Measurements from ENCODE around the gene KRTAP16-1. TPM values are rescaled to one million over a fixed set of nuclear protein-coding genes. Genes with fewer than 3 reads are reported as not detected.

KRTAP16-1 gene
- polyA plus RNA-seq, 1 donor (not counting 4 experiments of a cell fraction or from before 2014, with no cell fraction given) = not detected

DNA sequence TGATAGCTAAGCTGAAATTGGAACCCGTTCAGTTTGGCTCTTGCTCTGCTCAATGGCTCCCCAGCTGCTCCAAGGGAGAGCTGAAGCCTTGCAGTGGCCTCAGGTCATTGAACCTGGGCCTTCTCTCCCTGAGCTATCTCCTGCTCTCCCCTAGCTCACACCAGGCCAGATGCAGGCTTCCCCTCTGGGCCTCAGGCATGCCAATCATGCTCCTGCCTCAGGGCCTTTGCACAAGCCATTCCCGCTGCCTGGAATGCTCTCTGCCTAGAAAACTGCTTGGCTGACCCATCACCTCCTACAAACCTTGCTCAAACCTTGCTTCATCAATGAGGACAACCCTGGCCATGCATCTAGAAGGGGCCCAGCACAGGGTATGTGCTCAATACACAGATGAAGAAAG, 23.1 kb upstream of the KRTAP16-1 start:
- FAIRE-seq (no peak), DNase-seq (ENCODE audit: low read depth, low spot score) (no peak)
- H3K9me3 ChIP-seq (ENCODE audit: control insufficient read depth, low read depth, low read length) = no peaks in the 10 kb centered on the region
- no peaks in the 10 kb centered on the region for H3K79me2 ChIP-seq (ENCODE audit: control insufficient read depth, insufficient read depth, low read length)
- no peaks in the 10 kb centered on the region for H4K20me1 ChIP-seq (ENCODE audit: control insufficient read depth, extremely low read depth, insufficient read depth, low read length)
- no peaks in the 10 kb centered on the region for H3K36me3 ChIP-seq (ENCODE audit: control insufficient read depth in 2 of 2, extremely low read depth in 1 of 2, insufficient read depth in 2 of 2, low read length in 2 of 2)
- TF ChIP-seq, protein P1, sequence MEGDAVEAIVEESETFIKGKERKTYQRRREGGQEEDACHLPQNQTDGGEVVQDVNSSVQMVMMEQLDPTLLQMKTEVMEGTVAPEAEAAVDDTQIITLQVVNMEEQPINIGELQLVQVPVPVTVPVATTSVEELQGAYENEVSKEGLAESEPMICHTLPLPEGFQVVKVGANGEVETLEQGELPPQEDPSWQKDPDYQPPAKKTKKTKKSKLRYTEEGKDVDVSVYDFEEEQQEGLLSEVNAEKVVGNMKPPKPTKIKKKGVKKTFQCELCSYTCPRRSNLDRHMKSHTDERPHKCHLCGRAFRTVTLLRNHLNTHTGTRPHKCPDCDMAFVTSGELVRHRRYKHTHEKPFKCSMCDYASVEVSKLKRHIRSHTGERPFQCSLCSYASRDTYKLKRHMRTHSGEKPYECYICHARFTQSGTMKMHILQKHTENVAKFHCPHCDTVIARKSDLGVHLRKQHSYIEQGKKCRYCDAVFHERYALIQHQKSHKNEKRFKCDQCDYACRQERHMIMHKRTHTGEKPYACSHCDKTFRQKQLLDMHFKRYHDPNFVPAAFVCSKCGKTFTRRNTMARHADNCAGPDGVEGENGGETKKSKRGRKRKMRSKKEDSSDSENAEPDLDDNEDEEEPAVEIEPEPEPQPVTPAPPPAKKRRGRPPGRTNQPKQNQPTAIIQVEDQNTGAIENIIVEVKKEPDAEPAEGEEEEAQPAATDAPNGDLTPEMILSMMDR (optimal IDR thresholded peaks at IDR 0.05 in 1 of 3, IDR thresholded peaks at IDR 0.05 in 1 of 3, conservative IDR thresholded peaks at IDR 0.05 in 1 of 3; ENCODE audit: extremely low read depth in 1 of 3, insufficient read depth in 2 of 3, low read length in 3 of 3) = no peak
- TF ChIP-seq EZH2 (IDR thresholded peaks at IDR 0.05; ENCODE audit: low read length) = no peak
- no peak overlapping the region for H2AFZ ChIP-seq (ENCODE audit: control insufficient read depth, low read length)
- H3K27me3 ChIP-seq (ENCODE audit: control insufficient read depth, extremely low read depth, insufficient read depth, low read length) = no peaks in the 10 kb centered on the region
- H3K9ac ChIP-seq (ENCODE audit: control insufficient read depth, extremely low read depth, insufficient read depth, low read length) = no peak overlapping the region
- H3K9me1 ChIP-seq (ENCODE audit: control insufficient read depth, extremely low read depth, insufficient read depth, low read length) = no peaks in the 10 kb centered on the region
- dilution Hi-C loops (cut with MboI; ENCODE audit: extremely low pct_ligation_motif_present, low sequenced_read_pairs) = no loop called here
- H3K4me3 ChIP-seq (ENCODE audit: control insufficient read depth in 2 of 3, extremely low read depth in 1 of 3, insufficient read depth in 2 of 3, low read depth in 1 of 3, low read length in 3 of 3) = no peak overlapping the region
- H3K4me1 ChIP-seq (ENCODE audit: control insufficient read depth, extremely low read depth, insufficient read depth, low read length) = no peaks in the 10 kb centered on the region
- no peak overlapping the region for H3K4me2 ChIP-seq (ENCODE audit: control insufficient read depth, extremely low read depth, insufficient read depth, low read depth, low read length)
- no peak overlapping the region for H3K27ac ChIP-seq (ENCODE audit: control insufficient read depth, insufficient read depth, low read length)

DNA sequence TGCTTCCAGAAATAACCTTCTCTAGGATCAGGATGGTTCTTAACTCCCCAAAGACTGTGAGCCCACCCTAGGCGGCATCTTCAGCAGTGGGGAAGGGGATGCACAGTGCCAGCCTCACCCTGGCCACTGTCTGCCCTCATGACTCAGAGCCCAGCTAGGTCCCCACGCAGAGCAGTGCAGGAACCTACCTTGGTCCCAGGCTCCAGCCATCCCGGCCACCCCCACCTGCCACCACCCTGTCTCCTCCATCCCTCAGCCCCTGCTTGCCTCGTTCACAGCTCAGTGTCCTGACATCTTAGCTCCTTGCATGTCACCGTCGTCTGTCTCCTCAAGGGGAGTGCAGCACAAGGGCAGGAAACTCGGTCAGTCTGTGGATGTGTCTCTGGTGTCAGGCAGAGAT, 22.5 kb upstream of the KRTAP16-1 start:
- no peak overlapping the region for H2AFZ ChIP-seq (ENCODE audit: control insufficient read depth, low read length)
- H4K20me1 ChIP-seq (ENCODE audit: control insufficient read depth, extremely low read depth, insufficient read depth, low read length) = no peaks in the 10 kb centered on the region
- no peak overlapping the region for H3K4me3 ChIP-seq (ENCODE audit: control insufficient read depth in 2 of 3, extremely low read depth in 1 of 3, insufficient read depth in 2 of 3, low read depth in 1 of 3, low read length in 3 of 3)
- H3K9me3 ChIP-seq (ENCODE audit: control insufficient read depth, low read depth, low read length) = no peaks in the 10 kb centered on the region
- no peaks in the 10 kb centered on the region for H3K27me3 ChIP-seq (ENCODE audit: control insufficient read depth, extremely low read depth, insufficient read depth, low read length)
- H3K79me2 ChIP-seq (ENCODE audit: control insufficient read depth, insufficient read depth, low read length) = no peaks in the 10 kb centered on the region
- no peaks in the 10 kb centered on the region for H3K36me3 ChIP-seq (ENCODE audit: control insufficient read depth in 2 of 2, extremely low read depth in 1 of 2, insufficient read depth in 2 of 2, low read length in 2 of 2)
- TF ChIP-seq EZH2 (IDR thresholded peaks at IDR 0.05; ENCODE audit: low read length) = no peak
- TF ChIP-seq, protein P1 (optimal IDR thresholded peaks at IDR 0.05 in 1 of 3, IDR thresholded peaks at IDR 0.05 in 1 of 3, conservative IDR thresholded peaks at IDR 0.05 in 1 of 3; ENCODE audit: extremely low read depth in 1 of 3, insufficient read depth in 2 of 3, low read length in 3 of 3) = no peak
- no peaks in the 10 kb centered on the region for H3K4me1 ChIP-seq (ENCODE audit: control insufficient read depth, extremely low read depth, insufficient read depth, low read length)
- dilution Hi-C loops (cut with MboI; ENCODE audit: extremely low pct_ligation_motif_present, low sequenced_read_pairs) = no loop called here
- no peak for DNase-seq (ENCODE audit: low read depth, low spot score)
- FAIRE-seq = no peak
- H3K27ac ChIP-seq (ENCODE audit: control insufficient read depth, insufficient read depth, low read length) = no peak overlapping the region
- no peak overlapping the region for H3K9ac ChIP-seq (ENCODE audit: control insufficient read depth, extremely low read depth, insufficient read depth, low read length)
- H3K9me1 ChIP-seq (ENCODE audit: control insufficient read depth, extremely low read depth, insufficient read depth, low read length) = no peaks in the 10 kb centered on the region
- H3K4me2 ChIP-seq (ENCODE audit: control insufficient read depth, extremely low read depth, insufficient read depth, low read depth, low read length) = no peak overlapping the region

Data from keratinocyte (primary cell).